Aorta (tissue), 5 donors: ENCODE data around the gene EXT2. TPM values are rescaled to one million over a fixed set of nuclear protein-coding genes. Genes with fewer than 3 reads are reported as not detected.

ENCODE experiments used
- ATAC-seq: fragments of 200-7000 bp; cut with Tn5 transposase; one replicate; pipeline ENCODE4 v1.9.1; 2022; ENCODE audit warnings: moderate library complexity; ENCODE audit not compliant: low FRiP score
- DNase-seq, 2 donors: peaks; one replicate each; pipeline ENCODE4 v3.0.0-alpha.2; 2020
- H3K27ac ChIP-seq, 2 donors: one replicate each; pipeline ENCODE4 v1.5.1; 2013; ENCODE audit warnings: low read length in 2 of 2, mild to moderate bottlenecking in 2 of 2, moderate library complexity in 2 of 2, control low read depth in 1 of 2, inconsistent platforms in 1 of 2, low read depth in 1 of 2
- H3K27me3 ChIP-seq, 2 donors: one replicate each; pipeline ENCODE4 v1.6.1; 2013; ENCODE audit warnings: control low read depth in 1 of 2, low read length in 1 of 2, mild to moderate bottlenecking in 1 of 2, moderate library complexity in 1 of 2; ENCODE audit not compliant: insufficient read depth in 2 of 2, control insufficient read depth in 1 of 2
- H3K36me3 ChIP-seq, 2 donors: one replicate each; pipeline ENCODE4 v1.6.1; 2013; ENCODE audit warnings: control low read depth in 1 of 2, low read length in 1 of 2, mild to moderate bottlenecking in 1 of 2; ENCODE audit not compliant: insufficient read depth in 2 of 2, control insufficient read depth in 1 of 2
- H3K4me1 ChIP-seq, 2 donors: one replicate each; pipeline ENCODE4 v1.6.1; 2013; ENCODE audit warnings: low read length in 2 of 2, control low read depth in 1 of 2, mild to moderate bottlenecking in 1 of 2, moderate library complexity in 1 of 2; ENCODE audit not compliant: insufficient read depth in 2 of 2, control insufficient read depth in 1 of 2
- H3K4me3 ChIP-seq, 2 donors: one replicate each; pipeline ENCODE4 v1.5.1; 2013; ENCODE audit warnings: low read length in 2 of 2, control low read depth in 1 of 2, mild to moderate bottlenecking in 1 of 2
- H3K9me3 ChIP-seq: one replicate; pipeline ENCODE4 v1.6.1; 2013; ENCODE audit warnings: mild to moderate bottlenecking, low read length; ENCODE audit not compliant: control insufficient read depth
- WGBS, 2 donors: extraction: QIAGEN DNeasy Blood & Tissue Kit; methylation state at CpG; one replicate each; pipeline ENCODE4 v1.1.7; 2013; 5-methylcytosine and 5-hydroxymethylcytosine counted together
- intact Hi-C, 2 donors: fragments of 100-400 bp; cut with DNase I; formaldehyde crosslinking; loops; one replicate each; pipeline versions ENCODE4 v1.14.2 to v1.15.0; 2022
- polyA plus RNA-seq, 2 donors: library from polyadenylated mRNA; stranded (reverse); fragments of 200-250 nt; gene quantifications; one replicate each; pipeline ENCODE4 v1.2.3, GENCODE V29; 2013
- total RNA-seq, 2 donors: library from RNA; stranded (reverse); fragmentation: NEBNext Ultra II Directional; extraction: Animal tissue kit (Norgen Biotek cat#: 25700); gene quantifications; one replicate each; pipeline ENCODE4 v1.2.1, GENCODE V29; 2021
- donor health status: healthy with polysubstance abuse.
- donor health status: Bipolar disorder and iron deficiency.
- donor health status: DM: no; HTN: no; CAD: no.
- donor health status: DM: no; HTN: no; CAD: no.
- donor health status: DM: yes; HTN: yes; CAD: no.

EXT2 gene
- total and polyA plus RNA-seq, 4 donors: 16.0 to 69.4 (median 51.6) TPM

GRCh38 chr11:44189986-44190882, 94.8 kb downstream of the EXT2 start:
- 92 to 93% methylated on average over 5 of the region's 5 CpGs for WGBS, 2 donors
- peaks cover 2 to 3% of the 10 kb centered on the region in 2 donors for H3K36me3 ChIP-seq
- intact Hi-C loops: no loop called here
- H3K9me3 ChIP-seq: no peaks in the 10 kb centered on the region
- no peaks in the 10 kb centered on the region for H3K27me3 ChIP-seq
- no peak overlapping the region for H3K27ac ChIP-seq
- no peak overlapping the region for H3K4me3 ChIP-seq
- DNase-seq (no peak), ATAC-seq (no peak)
- H3K4me1 ChIP-seq: no peaks in the 10 kb centered on the region

GRCh38 chr11:44190883-44191230, 95.4 kb downstream of the EXT2 start:
- ATAC-seq (no peak), DNase-seq (no peak)
- peaks cover 2 to 3% of the 10 kb centered on the region in 2 donors for H3K36me3 ChIP-seq
- H3K4me1 ChIP-seq: no peaks in the 10 kb centered on the region
- H3K9me3 ChIP-seq: no peaks in the 10 kb centered on the region
- H3K27me3 ChIP-seq: no peaks in the 10 kb centered on the region
- intact Hi-C loops: no loop called here
- 96% methylated on average over 2 of the region's 2 CpGs for WGBS, 2 donors
- no peak overlapping the region for H3K4me3 ChIP-seq
- H3K27ac ChIP-seq: no peak overlapping the region

- H3K27ac ChIP-seq: no peak overlapping the region
- ATAC-seq: no peak
- H3K27me3 ChIP-seq: no peaks in the 10 kb centered on the region
- no peaks in the 10 kb centered on the region for H3K4me1 ChIP-seq
- 98 to 99% methylated on average over 4 of the region's 4 CpGs for WGBS, 2 donors
- H3K9me3 ChIP-seq: no peaks in the 10 kb centered on the region
- H3K36me3 ChIP-seq: peaks cover 2 to 3% of the 10 kb centered on the region in 2 donors
- DNase-seq: no peak
- no peak overlapping the region for H3K4me3 ChIP-seq
- intact Hi-C loops: no loop called here
Observed at GRCh38 chr11:44191322-44192016, 96.0 kb downstream of the EXT2 start.

GRCh38 chr11:44192017-44192385, 96.5 kb downstream of the EXT2 start:
- whole genome bisulfite sequencing, 2 donors: 98 to 100% methylated on average over 2 of the region's 2 CpGs
- ATAC-seq: no peak
- intact Hi-C loops: no loop called here

GRCh38 chr11:44192462-44193100, 97.1 kb downstream of the EXT2 start:
- no peaks in the 10 kb centered on the region for H3K4me1 ChIP-seq
- ATAC-seq (no peak), DNase-seq (no peak)
- intact Hi-C loops: no loop called here
- H3K36me3 ChIP-seq: peaks cover 2 to 3% of the 10 kb centered on the region in 2 donors
- H3K27me3 ChIP-seq: no peaks in the 10 kb centered on the region
- no peak overlapping the region for H3K4me3 ChIP-seq
- no peak overlapping the region for H3K27ac ChIP-seq
- H3K9me3 ChIP-seq: no peaks in the 10 kb centered on the region
- 83% methylated on average over 4 of the region's 4 CpGs for WGBS, 2 donors

More at GRCh38 chr11:44192017-44192385, 96.5 kb downstream of the EXT2 start:
- Histone ChIP-seq H3K9me3 (no peaks in the 10 kb centered on the region), H3K27me3 (no peaks in the 10 kb centered on the region), H3K36me3 (peaks cover 2 to 3% of the 10 kb centered on the region in 2 donors), H3K4me1 (no peaks in the 10 kb centered on the region), H3K27ac (no peak overlapping the region), H3K4me3 (no peak overlapping the region)
- DNase-seq: no peak

GRCh38 chr11:44193856-44194255, 98.4 kb downstream of the EXT2 start:
- peaks cover 2 to 3% of the 10 kb centered on the region in 2 donors for H3K36me3 ChIP-seq
- no peaks in the 10 kb centered on the region for H3K4me1 ChIP-seq
- WGBS, 2 donors: 92% methylated on average over 5 of the region's 5 CpGs
- H3K27ac ChIP-seq: no peak overlapping the region
- intact Hi-C loops: no loop called here
- H3K4me3 ChIP-seq: no peak overlapping the region
- no peaks in the 10 kb centered on the region for H3K9me3 ChIP-seq
- DNase-seq: no peak
- ATAC-seq: no peak
- H3K27me3 ChIP-seq: no peaks in the 10 kb centered on the region

GRCh38 chr11:44198146-44198724, 102.8 kb downstream of the EXT2 start:
- DNase-seq: no peak
- intact Hi-C loops: no loop called here
- Histone ChIP-seq H3K36me3 (peaks cover 0 to 5% of the 10 kb centered on the region in 2 donors), H3K27ac (no peak overlapping the region), H3K27me3 (no peaks in the 10 kb centered on the region), H3K9me3 (no peaks in the 10 kb centered on the region), H3K4me1 (no peaks in the 10 kb centered on the region), H3K4me3 (no peak overlapping the region)
- no peak for ATAC-seq
- WGBS, 2 donors: 88 to 91% methylated on average over 2 of the region's 2 CpGs

- Histone ChIP-seq H3K27me3 (no peaks in the 10 kb centered on the region), H3K4me1 (no peaks in the 10 kb centered on the region), H3K9me3 (no peaks in the 10 kb centered on the region), H3K27ac (no peak overlapping the region), H3K4me3 (no peak overlapping the region), H3K36me3 (peaks cover 0 to 5% of the 10 kb centered on the region in 2 donors)
- 85 to 89% methylated on average over 1 of the region's 1 CpG for WGBS, 2 donors
- intact Hi-C loops: no loop called here
- no peak for ATAC-seq
- DNase-seq: no peak
Observed at GRCh38 chr11:44199298-44199697, 103.8 kb downstream of the EXT2 start.
